ENCODE results near the gene CSGALNACT2.
A peak's percentile ranks its signal among the peaks of the same experiment; 100 is the strongest.
"Not testable (repeated sequence)": the region's sequence is repeated elsewhere in the genome, so short reads cannot be mapped to it uniquely, and the experiment has no call there.

CSGALNACT2 gene

DNA sequence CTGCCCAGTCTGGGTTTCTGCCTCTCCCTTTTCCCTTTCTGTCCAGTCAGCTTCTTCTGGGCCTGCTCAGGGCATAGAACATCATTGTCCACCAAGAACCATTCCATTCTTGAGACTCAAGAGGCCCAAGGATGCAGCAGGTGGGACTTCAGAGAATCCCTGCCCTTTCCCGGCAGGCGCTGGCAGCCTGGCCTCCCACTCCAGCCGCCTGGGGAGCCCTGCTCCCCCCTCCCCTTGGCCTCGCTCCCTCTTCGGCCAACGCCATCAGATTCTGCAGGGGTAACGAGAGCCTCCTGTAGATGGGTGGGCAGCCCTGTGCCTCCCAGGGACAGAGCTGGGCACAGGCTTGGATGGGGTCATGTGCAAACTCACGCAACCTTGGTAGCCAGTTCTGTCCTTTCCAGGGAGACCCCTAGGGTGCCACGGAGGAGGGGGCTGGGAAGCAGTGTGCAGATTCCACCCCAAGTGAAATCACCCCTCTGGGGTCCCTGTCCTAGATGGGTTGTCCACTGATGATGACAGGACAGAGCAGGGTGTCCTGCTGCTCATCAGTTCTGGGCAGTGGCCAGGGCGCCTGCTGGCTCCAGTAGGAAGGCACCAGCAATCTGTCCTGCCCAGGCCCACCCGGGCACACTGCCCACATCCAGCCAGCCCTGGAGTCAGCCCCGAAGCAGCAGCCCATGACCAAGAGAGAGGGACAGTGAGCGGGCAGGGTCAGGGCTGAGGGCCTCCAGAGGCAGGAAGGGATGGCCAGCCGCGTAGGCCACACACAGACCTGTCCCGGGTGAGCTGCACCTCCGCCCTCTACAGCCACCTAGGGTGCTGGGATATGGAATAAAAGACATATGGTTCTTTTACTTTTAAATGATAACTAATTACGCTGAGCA, 80.9 kb downstream of the CSGALNACT2 start:
- H3K4me3 ChIP-seq (ENCODE audit: low read depth, low read length) = no peak overlapping the region
- TF ChIP-seq POLR2A (IDR thresholded peaks at IDR 0.05; ENCODE audit: extremely low read depth, insufficient read length) = no peak
- TF ChIP-seq, protein P1, sequence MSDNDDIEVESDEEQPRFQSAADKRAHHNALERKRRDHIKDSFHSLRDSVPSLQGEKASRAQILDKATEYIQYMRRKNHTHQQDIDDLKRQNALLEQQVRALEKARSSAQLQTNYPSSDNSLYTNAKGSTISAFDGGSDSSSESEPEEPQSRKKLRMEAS (IDR thresholded peaks at IDR 0.05; ENCODE audit: low read depth, low read length) = no peak
- TF ChIP-seq MYC (IDR thresholded peaks at IDR 0.05; ENCODE audit: low read depth, low read length) = no peak
- TF ChIP-seq, protein P2, sequence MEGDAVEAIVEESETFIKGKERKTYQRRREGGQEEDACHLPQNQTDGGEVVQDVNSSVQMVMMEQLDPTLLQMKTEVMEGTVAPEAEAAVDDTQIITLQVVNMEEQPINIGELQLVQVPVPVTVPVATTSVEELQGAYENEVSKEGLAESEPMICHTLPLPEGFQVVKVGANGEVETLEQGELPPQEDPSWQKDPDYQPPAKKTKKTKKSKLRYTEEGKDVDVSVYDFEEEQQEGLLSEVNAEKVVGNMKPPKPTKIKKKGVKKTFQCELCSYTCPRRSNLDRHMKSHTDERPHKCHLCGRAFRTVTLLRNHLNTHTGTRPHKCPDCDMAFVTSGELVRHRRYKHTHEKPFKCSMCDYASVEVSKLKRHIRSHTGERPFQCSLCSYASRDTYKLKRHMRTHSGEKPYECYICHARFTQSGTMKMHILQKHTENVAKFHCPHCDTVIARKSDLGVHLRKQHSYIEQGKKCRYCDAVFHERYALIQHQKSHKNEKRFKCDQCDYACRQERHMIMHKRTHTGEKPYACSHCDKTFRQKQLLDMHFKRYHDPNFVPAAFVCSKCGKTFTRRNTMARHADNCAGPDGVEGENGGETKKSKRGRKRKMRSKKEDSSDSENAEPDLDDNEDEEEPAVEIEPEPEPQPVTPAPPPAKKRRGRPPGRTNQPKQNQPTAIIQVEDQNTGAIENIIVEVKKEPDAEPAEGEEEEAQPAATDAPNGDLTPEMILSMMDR (IDR thresholded peaks at IDR 0.05; ENCODE audit: low read depth, low read length) = no peak
- no peak for DNase-seq (ENCODE audit: low read depth)

DNA sequence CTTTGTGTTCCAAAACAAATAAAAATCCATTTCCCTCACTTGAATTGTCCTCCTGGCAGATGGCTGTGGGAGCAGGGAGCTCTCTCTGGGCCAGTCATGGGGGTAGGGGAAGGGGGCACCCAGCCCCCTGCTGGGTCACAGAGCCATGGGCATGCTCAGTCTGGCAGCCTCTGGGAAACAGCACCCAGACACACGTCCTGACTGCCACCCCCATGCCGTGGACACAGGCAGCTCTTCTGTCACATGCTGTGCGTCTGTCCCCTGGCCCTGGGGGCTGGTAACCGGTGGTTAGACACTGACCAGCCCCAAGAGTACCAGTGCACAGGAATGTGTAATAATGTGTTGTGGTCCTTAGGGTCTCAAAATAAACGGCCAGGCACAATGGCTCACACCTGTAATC, 81.6 kb downstream of the CSGALNACT2 start:
- TF ChIP-seq, protein P2 (IDR thresholded peaks at IDR 0.05; ENCODE audit: low read depth, low read length) = no peak
- TF ChIP-seq, protein P1 (IDR thresholded peaks at IDR 0.05; ENCODE audit: low read depth, low read length) = no peak
- TF ChIP-seq POLR2A (IDR thresholded peaks at IDR 0.05; ENCODE audit: extremely low read depth, insufficient read length) (no peak), MYC (IDR thresholded peaks at IDR 0.05; ENCODE audit: low read depth, low read length) (no peak)
- DNase-seq (ENCODE audit: low read depth) = no peak
- no peak overlapping the region for H3K4me3 ChIP-seq (ENCODE audit: low read depth, low read length)

DNA sequence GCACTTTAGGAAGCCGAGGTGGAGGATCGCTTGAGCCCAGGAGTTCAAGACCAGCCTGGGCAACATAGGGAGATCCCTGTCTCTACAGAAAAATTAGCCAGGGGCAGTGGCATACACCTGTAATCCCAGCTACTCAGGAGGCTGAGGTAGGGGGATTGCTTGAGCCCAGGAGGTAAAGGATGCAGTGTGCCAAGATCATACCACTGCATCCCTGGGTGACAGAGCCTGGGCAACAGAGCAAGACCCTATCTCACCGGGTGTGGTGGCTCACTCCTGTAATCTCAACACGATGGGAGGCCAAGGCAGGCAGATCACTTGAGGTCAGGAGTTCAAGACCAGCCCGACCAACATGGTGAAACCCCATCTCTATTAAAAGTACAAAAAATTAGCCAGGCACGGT, 82.0 kb downstream of the CSGALNACT2 start:
- not testable (repeated sequence) for DNase-seq (ENCODE audit: low read depth); H3K4me3 ChIP-seq (ENCODE audit: low read depth, low read length)

DNA sequence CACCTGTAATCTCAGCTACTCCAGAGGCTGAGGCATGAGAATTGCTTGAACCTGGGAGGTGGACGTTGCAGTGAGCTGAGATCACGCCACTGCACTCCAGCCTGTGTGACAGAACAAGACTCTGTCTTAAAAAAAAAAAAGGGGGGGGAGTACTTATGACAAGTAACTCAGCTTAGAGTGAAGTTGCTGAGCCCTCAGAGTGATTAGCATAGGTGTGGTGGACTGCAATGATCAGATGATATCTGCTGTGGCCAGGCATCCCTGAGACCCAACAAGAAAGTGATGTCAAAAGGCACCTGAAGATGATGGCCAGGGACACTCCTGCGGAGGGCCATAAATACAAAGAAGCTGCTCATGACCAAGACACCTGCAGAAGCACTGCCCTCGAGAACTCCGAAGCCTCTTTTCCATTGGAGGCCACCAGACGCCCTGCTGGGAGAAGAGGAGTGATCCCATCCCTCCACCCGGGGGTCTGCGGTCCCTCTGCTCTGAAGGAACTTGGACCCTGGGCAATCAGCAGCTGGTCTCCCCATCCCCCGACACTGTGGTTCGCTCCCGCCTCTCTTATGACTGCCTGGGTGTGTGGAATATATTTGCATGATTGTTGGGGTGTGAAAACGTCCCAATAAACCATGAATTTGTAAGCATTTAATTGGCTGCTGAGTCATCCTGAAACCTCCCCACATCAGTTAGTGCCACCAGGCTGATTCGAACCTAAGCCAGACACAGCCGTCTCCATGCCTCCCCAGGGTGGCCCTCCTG, 82.6 kb downstream of the CSGALNACT2 start:
- H3K4me3 ChIP-seq (ENCODE audit: low read depth, low read length) = no peak overlapping the region
- no peak for TF ChIP-seq MYC (IDR thresholded peaks at IDR 0.05; ENCODE audit: low read depth, low read length)
- TF ChIP-seq, protein P1 (IDR thresholded peaks at IDR 0.05; ENCODE audit: low read depth, low read length) = no peak
- TF ChIP-seq POLR2A (IDR thresholded peaks at IDR 0.05; ENCODE audit: extremely low read depth, insufficient read length) = no peak
- TF ChIP-seq, protein P2 (IDR thresholded peaks at IDR 0.05; ENCODE audit: low read depth, low read length) = no peak
- DNase-seq (ENCODE audit: low read depth) = no peak

DNA sequence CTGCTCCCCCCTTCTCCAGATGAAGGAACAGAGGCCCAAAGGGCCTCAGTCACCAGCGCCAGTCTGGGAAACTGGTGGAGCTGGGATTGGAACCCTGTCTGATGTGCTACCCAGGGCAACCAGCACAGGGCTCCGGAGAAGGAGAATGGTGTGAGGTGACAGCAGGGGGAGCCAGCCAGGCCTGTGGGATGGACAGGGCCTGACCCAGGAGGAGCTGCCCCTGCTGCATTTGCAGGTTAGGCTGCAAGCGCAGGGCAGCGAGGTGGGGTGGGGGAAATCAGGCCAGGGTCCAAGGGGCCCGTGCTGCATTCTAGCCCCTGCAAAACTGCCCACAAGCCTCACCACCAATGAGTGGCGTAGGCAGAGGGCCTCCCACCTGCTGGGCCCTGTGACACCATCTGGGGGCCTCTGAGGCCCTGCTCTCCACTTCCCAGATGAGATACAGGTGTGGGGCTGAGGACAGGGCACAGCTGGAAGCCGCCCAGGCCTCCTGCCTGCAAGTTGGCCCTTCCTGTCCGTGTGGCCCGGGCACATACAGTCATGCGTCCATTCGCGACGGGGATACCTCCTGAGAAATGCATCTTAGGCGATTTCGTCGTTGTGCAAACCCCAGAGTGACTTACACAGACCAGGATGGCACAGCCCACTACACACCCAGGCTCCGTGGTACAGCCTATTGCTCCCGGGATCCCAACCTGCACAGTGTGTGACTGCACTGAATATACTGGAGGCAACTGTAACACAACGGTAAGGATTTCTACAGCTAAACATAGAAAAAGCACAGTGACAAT, 83.4 kb downstream of the CSGALNACT2 start:
- H3K4me3 ChIP-seq (ENCODE audit: low read depth, low read length) = no peak overlapping the region
- peak; percentile 28 for DNase-seq (ENCODE audit: low read depth)
- TF ChIP-seq, protein P2 (IDR thresholded peaks at IDR 0.05; ENCODE audit: low read depth, low read length) = peak; percentile 34
- TF ChIP-seq, protein P1 (IDR thresholded peaks at IDR 0.05; ENCODE audit: low read depth, low read length) = no peak
- no peak for TF ChIP-seq POLR2A (IDR thresholded peaks at IDR 0.05; ENCODE audit: extremely low read depth, insufficient read length)
- no peak for TF ChIP-seq MYC (IDR thresholded peaks at IDR 0.05; ENCODE audit: low read depth, low read length)

Data from NB4 (cell line).